Measurements from ENCODE around the gene PDE6D.
A peak's percentile ranks its signal among the peaks of the same experiment; 100 is the strongest.

PDE6D gene

GRCh38 chr2:231722721-231723307, 58.3 kb downstream of the PDE6D start:
- no peak overlapping the region for H3K27ac ChIP-seq (ENCODE audit: low read depth, low read length)
- no peak overlapping the region for H3K4me3 ChIP-seq (ENCODE audit: low read length)
- no peaks in the 10 kb centered on the region for H3K36me3 ChIP-seq (ENCODE audit: control insufficient read depth, insufficient read depth, low read length)
- no peaks in the 10 kb centered on the region for H3K27me3 ChIP-seq (ENCODE audit: control insufficient read depth, insufficient read depth, low read length)
- H3K9ac ChIP-seq (ENCODE audit: low read length), result no peak overlapping the region
- H3K4me1 ChIP-seq (ENCODE audit: control insufficient read depth, insufficient read depth, low read length), result no peaks in the 10 kb centered on the region

GRCh38 chr2:231720987-231721966, 59.8 kb downstream of the PDE6D start:
- Histone ChIP-seq H3K4me3 (ENCODE audit: low read length) (no peak overlapping the region), H3K36me3 (ENCODE audit: control insufficient read depth, insufficient read depth, low read length) (no peaks in the 10 kb centered on the region), H3K9ac (ENCODE audit: low read length) (no peak overlapping the region), H3K27me3 (ENCODE audit: control insufficient read depth, insufficient read depth, low read length) (no peaks in the 10 kb centered on the region), H3K27ac (ENCODE audit: low read depth, low read length) (no peak overlapping the region), H3K4me1 (ENCODE audit: control insufficient read depth, insufficient read depth, low read length) (no peaks in the 10 kb centered on the region)

- Histone ChIP-seq H3K27me3 (ENCODE audit: control insufficient read depth, insufficient read depth, low read length) (no peaks in the 10 kb centered on the region), H3K4me3 (ENCODE audit: low read length) (no peak overlapping the region), H3K27ac (ENCODE audit: low read depth, low read length) (no peak overlapping the region), H3K36me3 (ENCODE audit: control insufficient read depth, insufficient read depth, low read length) (no peaks in the 10 kb centered on the region), H3K4me1 (ENCODE audit: control insufficient read depth, insufficient read depth, low read length) (no peaks in the 10 kb centered on the region), H3K9ac (ENCODE audit: low read length) (no peak overlapping the region)
Observed at GRCh38 chr2:231720292-231720986, 60.6 kb downstream of the PDE6D start.

- no peak overlapping the region for H3K4me3 ChIP-seq (ENCODE audit: low read length)
- H3K4me1 ChIP-seq (ENCODE audit: control insufficient read depth, insufficient read depth, low read length), result peaks cover 9% of the 10 kb centered on the region
- no peak overlapping the region for H3K27ac ChIP-seq (ENCODE audit: low read depth, low read length)
- no peak overlapping the region for H3K9ac ChIP-seq (ENCODE audit: low read length)
- H3K36me3 ChIP-seq (ENCODE audit: control insufficient read depth, insufficient read depth, low read length), result peaks cover 5% of the 10 kb centered on the region
- H3K27me3 ChIP-seq (ENCODE audit: control insufficient read depth, insufficient read depth, low read length), result no peaks in the 10 kb centered on the region
Observed at GRCh38 chr2:231718799-231719198, 62.3 kb downstream of the PDE6D start.

GRCh38 chr2:231717281-231718171, 63.6 kb downstream of the PDE6D start:
- Histone ChIP-seq H3K4me1 (ENCODE audit: control insufficient read depth, insufficient read depth, low read length) (peaks cover 14% of the 10 kb centered on the region), H3K36me3 (ENCODE audit: control insufficient read depth, insufficient read depth, low read length) (peaks cover 9% of the 10 kb centered on the region), H3K9ac (ENCODE audit: low read length) (no peak overlapping the region), H3K4me3 (ENCODE audit: low read length) (no peak overlapping the region), H3K27ac (ENCODE audit: low read depth, low read length) (no peak overlapping the region), H3K27me3 (ENCODE audit: control insufficient read depth, insufficient read depth, low read length) (no peaks in the 10 kb centered on the region)

- no peak overlapping the region for H3K4me3 ChIP-seq (ENCODE audit: low read length)
- H3K36me3 ChIP-seq (ENCODE audit: control insufficient read depth, insufficient read depth, low read length), result peaks cover 16% of the 10 kb centered on the region
- peaks cover 19% of the 10 kb centered on the region for H3K4me1 ChIP-seq (ENCODE audit: control insufficient read depth, insufficient read depth, low read length)
- no peak overlapping the region for H3K9ac ChIP-seq (ENCODE audit: low read length)
- no peak overlapping the region for H3K27ac ChIP-seq (ENCODE audit: low read depth, low read length)
- H3K27me3 ChIP-seq (ENCODE audit: control insufficient read depth, insufficient read depth, low read length), result no peaks in the 10 kb centered on the region
Observed at GRCh38 chr2:231716666-231717280, 64.3 kb downstream of the PDE6D start.

- no peaks in the 10 kb centered on the region for H3K27me3 ChIP-seq (ENCODE audit: control insufficient read depth, insufficient read depth, low read length)
- peaks cover 18% of the 10 kb centered on the region for H3K36me3 ChIP-seq (ENCODE audit: control insufficient read depth, insufficient read depth, low read length)
- no peak overlapping the region for H3K27ac ChIP-seq (ENCODE audit: low read depth, low read length)
- H3K9ac ChIP-seq (ENCODE audit: low read length), result no peak overlapping the region
- H3K4me3 ChIP-seq (ENCODE audit: low read length), result no peak overlapping the region
- peaks cover 23% of the 10 kb centered on the region for H3K4me1 ChIP-seq (ENCODE audit: control insufficient read depth, insufficient read depth, low read length)
Observed at GRCh38 chr2:231715988-231716616, 65.0 kb downstream of the PDE6D start.

- H3K4me1 ChIP-seq (ENCODE audit: control insufficient read depth, insufficient read depth, low read length), result peaks cover 23% of the 10 kb centered on the region
- H3K27me3 ChIP-seq (ENCODE audit: control insufficient read depth, insufficient read depth, low read length), result no peaks in the 10 kb centered on the region
- H3K36me3 ChIP-seq (ENCODE audit: control insufficient read depth, insufficient read depth, low read length), result peaks cover 18% of the 10 kb centered on the region
- H3K27ac ChIP-seq (ENCODE audit: low read depth, low read length), result no peak overlapping the region
- no peak overlapping the region for H3K4me3 ChIP-seq (ENCODE audit: low read length)
- no peak overlapping the region for H3K9ac ChIP-seq (ENCODE audit: low read length)
Observed at GRCh38 chr2:231715499-231715837, 65.6 kb downstream of the PDE6D start.

GRCh38 chr2:231714639-231715498, 66.2 kb downstream of the PDE6D start:
- Histone ChIP-seq H3K27me3 (ENCODE audit: control insufficient read depth, insufficient read depth, low read length) (no peaks in the 10 kb centered on the region), H3K27ac (ENCODE audit: low read depth, low read length) (peak overlapping the region; percentile 69), H3K36me3 (ENCODE audit: control insufficient read depth, insufficient read depth, low read length) (peaks cover 18% of the 10 kb centered on the region), H3K4me3 (ENCODE audit: low read length) (no peak overlapping the region), H3K9ac (ENCODE audit: low read length) (no peak overlapping the region), H3K4me1 (ENCODE audit: control insufficient read depth, insufficient read depth, low read length) (peaks cover 23% of the 10 kb centered on the region)

GRCh38 chr2:231713730-231714638, 67.1 kb downstream of the PDE6D start:
- Histone ChIP-seq H3K27me3 (ENCODE audit: control insufficient read depth, insufficient read depth, low read length) (no peaks in the 10 kb centered on the region), H3K4me1 (ENCODE audit: control insufficient read depth, insufficient read depth, low read length) (peaks cover 23% of the 10 kb centered on the region), H3K36me3 (ENCODE audit: control insufficient read depth, insufficient read depth, low read length) (peaks cover 18% of the 10 kb centered on the region), H3K27ac (ENCODE audit: low read depth, low read length) (peak overlapping the region; percentile 69), H3K9ac (ENCODE audit: low read length) (no peak overlapping the region), H3K4me3 (ENCODE audit: low read length) (no peak overlapping the region)
